OCI-LY1 (cell line): ENCODE results near the gene IGBP1.

Experiments used
- EZH2 ChIP-seq: fragments of 200-600 bp; sonication (generic), shearing (Covaris generic); IDR thresholded peaks from 2 replicates; pipeline ENCODE4 v1.8.0; 2017; ENCODE audit warnings: borderline replicate concordance, mixed run types, mild to moderate bottlenecking, antibody characterized with exemption, low read length, moderate library complexity, mixed read lengths
- TF ChIP-seq, protein P1 (sequence below): fragments of 200-600 bp; sonication (generic), shearing (Covaris generic); IDR thresholded peaks from 2 replicates; pipeline ENCODE4 v1.5.1; 2017; ENCODE audit warnings: mild to moderate bottlenecking, antibody characterized with exemption, low read length, moderate library complexity, mixed read lengths

DNA sequence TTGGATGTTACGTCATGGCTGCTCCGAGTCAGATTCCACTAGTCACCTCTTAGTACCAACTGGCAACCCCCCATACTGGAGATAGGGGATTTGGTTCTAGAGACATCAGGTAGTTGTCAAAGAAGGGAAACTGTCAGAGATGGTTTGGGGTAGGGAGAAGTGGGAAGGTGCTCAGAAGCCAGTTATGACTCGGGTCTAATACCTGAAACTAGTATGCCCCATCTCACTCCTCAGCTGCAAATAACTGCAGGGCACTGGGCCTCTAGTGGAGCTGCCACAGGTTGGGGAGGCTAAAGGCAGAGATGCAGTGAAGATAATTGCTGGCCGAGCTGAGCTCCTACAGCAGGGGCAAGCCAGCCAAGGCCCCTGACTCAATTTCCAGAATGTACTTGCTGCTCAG is 41.0 kb upstream of the IGBP1 start:
- no peak for TF ChIP-seq EZH2
- TF ChIP-seq, protein P1, sequence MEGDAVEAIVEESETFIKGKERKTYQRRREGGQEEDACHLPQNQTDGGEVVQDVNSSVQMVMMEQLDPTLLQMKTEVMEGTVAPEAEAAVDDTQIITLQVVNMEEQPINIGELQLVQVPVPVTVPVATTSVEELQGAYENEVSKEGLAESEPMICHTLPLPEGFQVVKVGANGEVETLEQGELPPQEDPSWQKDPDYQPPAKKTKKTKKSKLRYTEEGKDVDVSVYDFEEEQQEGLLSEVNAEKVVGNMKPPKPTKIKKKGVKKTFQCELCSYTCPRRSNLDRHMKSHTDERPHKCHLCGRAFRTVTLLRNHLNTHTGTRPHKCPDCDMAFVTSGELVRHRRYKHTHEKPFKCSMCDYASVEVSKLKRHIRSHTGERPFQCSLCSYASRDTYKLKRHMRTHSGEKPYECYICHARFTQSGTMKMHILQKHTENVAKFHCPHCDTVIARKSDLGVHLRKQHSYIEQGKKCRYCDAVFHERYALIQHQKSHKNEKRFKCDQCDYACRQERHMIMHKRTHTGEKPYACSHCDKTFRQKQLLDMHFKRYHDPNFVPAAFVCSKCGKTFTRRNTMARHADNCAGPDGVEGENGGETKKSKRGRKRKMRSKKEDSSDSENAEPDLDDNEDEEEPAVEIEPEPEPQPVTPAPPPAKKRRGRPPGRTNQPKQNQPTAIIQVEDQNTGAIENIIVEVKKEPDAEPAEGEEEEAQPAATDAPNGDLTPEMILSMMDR = no peak
